HT-29 (cell line): ENCODE results near the gene WDR87. TPM values are rescaled to one million over a fixed set of nuclear protein-coding genes. Genes with fewer than 3 reads are reported as not detected.

Source experiments
- DNase-seq: peaks from one replicate; pipeline ENCODE4 v3.0.0-alpha.2; 2015; ENCODE audit warnings: low spot score
- total RNA-seq: library from RNA; depleted of rRNA; stranded (reverse); fragments of >200 nt; shearing (Covaris generic); gene quantifications from 2 replicates; pipeline ENCODE4 v1.2.3, GENCODE V29; 2014; rRNA removed

The WDR87 gene
- not detected in 2 replicates for total RNA-seq

GRCh38 chr19:37905946-37906868, at the start of gene WDR87:
Gene WDR87, minus strand, starts transcription at chr19:37906594. Its CDS starts 8,355 bp downstream, at chr19:37898239.
- DNase-seq: peak; percentile 73

- DNase-seq: no peak
Measured at GRCh38 chr19:37955986-37956385, 49.6 kb upstream of the WDR87 start.

GRCh38 chr19:37954421-37954874, 48.1 kb upstream of the WDR87 start:
- DNase-seq: no peak

- DNase-seq: no peak
Measured at GRCh38 chr19:37953918-37954303, 47.5 kb upstream of the WDR87 start.

GRCh38 chr19:37953171-37953917, 47.0 kb upstream of the WDR87 start:
- no peak for DNase-seq

GRCh38 chr19:37951816-37952210, 45.4 kb upstream of the WDR87 start:
- no peak for DNase-seq

- no peak for DNase-seq
Measured at GRCh38 chr19:37950471-37951175, 44.2 kb upstream of the WDR87 start.

- no peak for DNase-seq
Measured at GRCh38 chr19:37948362-37948761, 42.0 kb upstream of the WDR87 start.

GRCh38 chr19:37947778-37948177, 41.4 kb upstream of the WDR87 start:
- no peak for DNase-seq

GRCh38 chr19:37946132-37946531, 39.7 kb upstream of the WDR87 start:
- no peak for DNase-seq

GRCh38 chr19:37943480-37943879, 37.1 kb upstream of the WDR87 start:
- no peak for DNase-seq

GRCh38 chr19:37942516-37942902, 36.1 kb upstream of the WDR87 start:
- no peak for DNase-seq

- no peak for DNase-seq
Measured at GRCh38 chr19:37941782-37942515, 35.6 kb upstream of the WDR87 start.

GRCh38 chr19:37938353-37938752, 32.0 kb upstream of the WDR87 start:
- DNase-seq: no peak

- no peak for DNase-seq
Measured at GRCh38 chr19:37936886-37937285, 30.5 kb upstream of the WDR87 start.

GRCh38 chr19:37936166-37936565, 29.8 kb upstream of the WDR87 start:
- DNase-seq: no peak

- DNase-seq: no peak
Measured at GRCh38 chr19:37935341-37935740, 28.9 kb upstream of the WDR87 start.

- DNase-seq: peak; percentile 55
Measured at GRCh38 chr19:37933937-37934358, 27.6 kb upstream of the WDR87 start.

GRCh38 chr19:37932985-37933936, 26.9 kb upstream of the WDR87 start:
- DNase-seq: peak; percentile 79
